Measurements from ENCODE around the gene TNNT1. TPM values are rescaled to one million over a fixed set of nuclear protein-coding genes. Genes with fewer than 3 reads are reported as not detected.
A peak's percentile ranks its signal among the peaks of the same experiment; 100 is the strongest.

The TNNT1 gene
- total RNA-seq, 6 donors from 2014 or later = 1.3 to 31.2 (median 2.4) TPM; not detected in 1

DNA sequence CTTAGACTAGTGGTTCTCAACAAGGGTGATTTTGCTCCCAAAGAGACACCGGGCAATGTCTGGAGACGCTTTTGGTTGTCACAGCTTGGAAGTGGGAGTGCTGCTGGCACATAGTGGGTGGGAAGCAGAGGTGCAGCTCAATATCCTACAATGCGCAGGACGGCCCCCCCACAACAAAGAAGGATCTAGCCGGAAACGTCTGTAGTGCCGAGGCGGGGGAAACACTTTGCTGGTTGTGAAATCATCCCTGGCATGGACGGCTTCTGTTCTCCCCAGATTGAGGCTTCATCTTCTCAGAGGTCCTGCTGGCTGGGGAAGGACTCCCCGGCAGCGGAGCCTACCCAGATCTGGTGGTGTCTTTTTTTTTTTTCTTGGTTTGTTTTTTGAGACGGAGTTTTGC is 44.5 kb upstream of the TNNT1 start:
- Histone ChIP-seq H3K9me3 (no peaks in the 10 kb centered on the region), H3K4me1 (peaks cover 0 to 4% (median 0%) of the 10 kb centered on the region in 4 donors), H3K27me3 (no peaks in the 10 kb centered on the region), H3K36me3 (no peaks in the 10 kb centered on the region), H3K4me3 (no peak overlapping the region), H3K27ac (no peak overlapping the region)
- TF ChIP-seq POLR2AphosphoS5 (IDR thresholded peaks at IDR 0.05) = no peak
- TF ChIP-seq POLR2A (IDR thresholded peaks at IDR 0.05) = no peak
- TF ChIP-seq, protein P1, sequence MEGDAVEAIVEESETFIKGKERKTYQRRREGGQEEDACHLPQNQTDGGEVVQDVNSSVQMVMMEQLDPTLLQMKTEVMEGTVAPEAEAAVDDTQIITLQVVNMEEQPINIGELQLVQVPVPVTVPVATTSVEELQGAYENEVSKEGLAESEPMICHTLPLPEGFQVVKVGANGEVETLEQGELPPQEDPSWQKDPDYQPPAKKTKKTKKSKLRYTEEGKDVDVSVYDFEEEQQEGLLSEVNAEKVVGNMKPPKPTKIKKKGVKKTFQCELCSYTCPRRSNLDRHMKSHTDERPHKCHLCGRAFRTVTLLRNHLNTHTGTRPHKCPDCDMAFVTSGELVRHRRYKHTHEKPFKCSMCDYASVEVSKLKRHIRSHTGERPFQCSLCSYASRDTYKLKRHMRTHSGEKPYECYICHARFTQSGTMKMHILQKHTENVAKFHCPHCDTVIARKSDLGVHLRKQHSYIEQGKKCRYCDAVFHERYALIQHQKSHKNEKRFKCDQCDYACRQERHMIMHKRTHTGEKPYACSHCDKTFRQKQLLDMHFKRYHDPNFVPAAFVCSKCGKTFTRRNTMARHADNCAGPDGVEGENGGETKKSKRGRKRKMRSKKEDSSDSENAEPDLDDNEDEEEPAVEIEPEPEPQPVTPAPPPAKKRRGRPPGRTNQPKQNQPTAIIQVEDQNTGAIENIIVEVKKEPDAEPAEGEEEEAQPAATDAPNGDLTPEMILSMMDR (IDR thresholded peaks at IDR 0.05) = no peak
- no peak for TF ChIP-seq EP300 (IDR thresholded peaks at IDR 0.05)
- WGBS, 2 donors = 67 to 70% methylated on average over 12 of the region's 12 CpGs
- ATAC-seq (ENCODE audit: low FRiP score in 2 of 2) = no peak
- DNase-seq = no peak

DNA sequence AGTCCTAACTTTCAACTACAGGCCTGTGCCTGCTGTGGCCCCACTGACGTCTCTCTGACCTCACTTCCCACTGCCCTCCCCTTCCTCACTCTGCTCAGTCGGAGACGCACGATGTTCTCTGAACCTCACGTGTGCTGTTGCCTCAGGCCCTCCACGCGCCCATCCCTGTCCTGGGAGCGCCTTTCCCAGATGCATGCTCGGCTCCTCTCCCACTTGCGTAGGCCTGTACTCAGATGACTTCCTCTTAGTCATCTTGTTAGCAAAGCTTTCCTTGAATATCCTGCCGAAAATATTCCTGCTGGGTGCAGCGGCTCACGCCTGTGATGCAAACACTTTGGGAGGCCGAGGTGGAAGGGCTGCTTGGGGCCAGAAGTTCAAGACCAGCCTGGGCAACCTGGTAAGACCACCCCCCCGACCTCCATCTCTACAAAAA is 40.4 kb upstream of the TNNT1 start:
- 60 to 63% methylated on average over 15 of the region's 15 CpGs for WGBS, 2 donors
- peak in 1 of 2 donors; percentile 94 for ATAC-seq (ENCODE audit: low FRiP score in 2 of 2)

GRCh38 chr19:55188625-55189024 is 39.6 kb upstream of the TNNT1 start:
- DNase-seq (no peak), ATAC-seq (ENCODE audit: low FRiP score in 2 of 2) (no peak)
- Histone ChIP-seq H3K9me3 (no peaks in the 10 kb centered on the region), H3K27ac (no peak overlapping the region), H3K36me3 (no peaks in the 10 kb centered on the region), H3K4me1 (peaks cover 0 to 5% (median 0%) of the 10 kb centered on the region in 4 donors), H3K27me3 (no peaks in the 10 kb centered on the region), H3K4me3 (no peak overlapping the region)
- no peak for TF ChIP-seq POLR2AphosphoS5 (IDR thresholded peaks at IDR 0.05)
- TF ChIP-seq, protein P1 (IDR thresholded peaks at IDR 0.05) = no peak
- no peak for TF ChIP-seq EP300 (IDR thresholded peaks at IDR 0.05)
- TF ChIP-seq POLR2A (IDR thresholded peaks at IDR 0.05) = no peak
- WGBS, 2 donors = 51 to 53% methylated on average over 7 to 8 of the region's 8 CpGs

More for the DNA sequence above, 40.4 kb upstream of the TNNT1 start:
- no peak for TF ChIP-seq POLR2A (IDR thresholded peaks at IDR 0.05)
- no peak for TF ChIP-seq POLR2AphosphoS5 (IDR thresholded peaks at IDR 0.05)
- TF ChIP-seq EP300 (IDR thresholded peaks at IDR 0.05) = no peak
- TF ChIP-seq, protein P1 (IDR thresholded peaks at IDR 0.05) = no peak
- H3K27ac ChIP-seq = no peak overlapping the region
- peak in 1 of 2 donors; percentile 25 for DNase-seq
- H3K4me1 ChIP-seq = peaks cover 0 to 5% (median 0%) of the 10 kb centered on the region in 4 donors
- H3K9me3 ChIP-seq = no peaks in the 10 kb centered on the region
- H3K27me3 ChIP-seq = no peaks in the 10 kb centered on the region
- H3K4me3 ChIP-seq = no peak overlapping the region
- H3K36me3 ChIP-seq = no peaks in the 10 kb centered on the region

- no peak for DNase-seq
- Histone ChIP-seq H3K4me1 (peaks cover 0 to 5% (median 0%) of the 10 kb centered on the region in 4 donors), H3K9me3 (no peaks in the 10 kb centered on the region), H3K27ac (no peak overlapping the region), H3K36me3 (no peaks in the 10 kb centered on the region), H3K4me3 (no peak overlapping the region), H3K27me3 (peaks cover 0 to 11% (median 4%) of the 10 kb centered on the region in 4 donors)
- peak in 1 of 2 donors; percentile 36 for ATAC-seq (ENCODE audit: low FRiP score in 2 of 2)
- TF ChIP-seq POLR2AphosphoS5 (IDR thresholded peaks at IDR 0.05) (no peak), POLR2A (IDR thresholded peaks at IDR 0.05) (no peak), EP300 (IDR thresholded peaks at IDR 0.05) (no peak)
- TF ChIP-seq, protein P1 (IDR thresholded peaks at IDR 0.05) = no peak
- 75 to 78% methylated on average over 7 to 12 of the region's 12 CpGs for WGBS, 2 donors
These were observed 37.1 kb upstream of the TNNT1 start for GRCh38 chr19:55186080-55186479.

DNA sequence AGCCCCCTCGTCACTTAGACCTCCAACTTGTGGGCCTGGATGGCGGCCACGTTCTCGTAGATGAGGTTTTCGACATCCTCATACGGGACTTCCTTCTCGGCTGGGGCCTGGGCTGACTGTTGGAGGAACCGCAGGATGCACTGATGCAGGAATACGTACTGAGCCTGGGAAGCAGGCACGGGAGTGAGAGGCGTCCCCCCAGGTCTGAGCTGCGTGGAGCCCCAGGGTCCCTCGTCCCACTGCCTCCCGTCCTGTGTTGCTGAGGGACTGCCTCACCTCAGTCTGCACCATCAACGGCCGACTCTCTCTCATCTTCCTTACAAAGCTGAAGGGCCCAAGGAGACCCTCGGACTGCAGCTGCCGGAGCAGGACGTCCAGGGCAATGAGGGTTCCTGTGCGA is 32.7 kb upstream of the TNNT1 start:
- peaks cover 0 to 3% (median 0%) of the 10 kb centered on the region in 4 donors for H3K9me3 ChIP-seq
- H3K27ac ChIP-seq = no peak overlapping the region
- no peak overlapping the region for H3K4me3 ChIP-seq
- ATAC-seq (ENCODE audit: low FRiP score in 2 of 2) (no peak), DNase-seq (no peak)
- H3K27me3 ChIP-seq = peaks cover 0 to 50% (median 26%) of the 10 kb centered on the region in 4 donors
- WGBS, 2 donors = 66 to 88% methylated on average over 4 to 19 of the region's 20 CpGs
- TF ChIP-seq, protein P1 (IDR thresholded peaks at IDR 0.05) = no peak
- TF ChIP-seq POLR2AphosphoS5 (IDR thresholded peaks at IDR 0.05) = no peak
- TF ChIP-seq POLR2A (IDR thresholded peaks at IDR 0.05) = no peak
- TF ChIP-seq EP300 (IDR thresholded peaks at IDR 0.05) = no peak
- peaks cover 10 to 17% (median 14%) of the 10 kb centered on the region in 4 donors for H3K4me1 ChIP-seq
- H3K36me3 ChIP-seq = no peaks in the 10 kb centered on the region

All from upper lobe of left lung (tissue), 6 donors.